CD14-positive monocyte (primary cell): ENCODE measurements around the gene CLDN18. TPM values are rescaled to one million over a fixed set of nuclear protein-coding genes. Genes with fewer than 3 reads are reported as not detected.

Source experiments
- DNase-seq, 3 donors: peaks; one replicate each; pipeline ENCODE4 v3.0.0-alpha.2; 2011 to 2022
- H2AFZ ChIP-seq: 2 replicates; pipeline ENCODE4 v1.6.0; 2012; ENCODE audit warnings: mild to moderate bottlenecking, low read depth, low read length, inconsistent platforms; ENCODE audit not compliant: insufficient read depth, poor library complexity, severe bottlenecking
- H3K27ac ChIP-seq, 2 donors: 1 replicate in 1 of 2; 2 replicates in 1 of 2; pipeline ENCODE4 v1.5.1; 2012 to 2013; ENCODE audit warnings: low read length in 2 of 2, control low read depth in 1 of 2, inconsistent platforms in 1 of 2, low read depth in 1 of 2, mild to moderate bottlenecking in 1 of 2
- H3K27me3 ChIP-seq, 2 donors: one replicate each; pipeline versions ENCODE4 v1.6.0 to v1.6.1; 2011 to 2013; ENCODE audit warnings: low read length in 2 of 2; ENCODE audit not compliant: control insufficient read depth in 2 of 2, insufficient read depth in 2 of 2
- H3K36me3 ChIP-seq, 2 donors: replicated peaks in 1 of 2; 1 replicate in 1 of 2; 2 replicates in 1 of 2; pipeline versions ENCODE4 v1.5.1 to v1.6.1; 2012 to 2013; ENCODE audit warnings: low read length in 2 of 2, control low read depth in 1 of 2, inconsistent platforms in 1 of 2, mild to moderate bottlenecking in 1 of 2; ENCODE audit not compliant: insufficient read depth in 2 of 2, control insufficient read depth in 1 of 2
- H3K4me1 ChIP-seq, 2 donors: 1 replicate in 1 of 2; 2 replicates in 1 of 2; pipeline versions ENCODE4 v1.5.1 to v1.6.1; 2012 to 2013; ENCODE audit warnings: low read length in 2 of 2, control low read depth in 1 of 2, inconsistent platforms in 1 of 2, mild to moderate bottlenecking in 1 of 2, moderate library complexity in 1 of 2; ENCODE audit not compliant: insufficient read depth in 2 of 2, control insufficient read depth in 1 of 2
- H3K4me2 ChIP-seq: replicated peaks from 2 replicates; pipeline ENCODE3; 2012; ENCODE audit warnings: low read length, moderate library complexity, mild to moderate bottlenecking; ENCODE audit not compliant: poor library complexity, severe bottlenecking; ENCODE audit errors: extremely low read depth
- H3K4me3 ChIP-seq, 3 experiments: fragments of 200-600 bp in 1 of 3; sonication (generic) in 1 of 3; replicated peaks in 1 of 3; 1 replicate in 2 of 3; 2 replicates in 1 of 3; pipeline ENCODE4 v1.5.1; 2011 to 2013; ENCODE audit warnings: low read length in 3 of 3, mild to moderate bottlenecking in 3 of 3, control low read depth in 2 of 3, low read depth in 2 of 3, inconsistent platforms in 1 of 3, moderate library complexity in 1 of 3
- H3K79me2 ChIP-seq: 2 replicates; pipeline ENCODE4 v1.6.0; 2012; ENCODE audit warnings: mild to moderate bottlenecking, control low read depth, inconsistent platforms, low read length, moderate library complexity; ENCODE audit not compliant: insufficient read depth
- H3K9ac ChIP-seq: 2 replicates; pipeline ENCODE4 v1.6.0; 2017; ENCODE audit warnings: low read length, mild to moderate bottlenecking; ENCODE audit not compliant: insufficient read depth, poor library complexity, severe bottlenecking
- H3K9me3 ChIP-seq, 2 donors: replicated peaks in 1 of 2; 1 replicate in 1 of 2; 2 replicates in 1 of 2; pipeline versions ENCODE4 v1.5.1 to v1.6.1; 2012 to 2013; ENCODE audit warnings: low read length in 2 of 2, control low read depth in 1 of 2; ENCODE audit not compliant: control insufficient read depth in 1 of 2, insufficient read depth in 1 of 2
- H4K20me1 ChIP-seq: 2 replicates; pipeline ENCODE4 v1.6.0; 2012; ENCODE audit warnings: mild to moderate bottlenecking, low read length, control low read depth, moderate library complexity; ENCODE audit not compliant: insufficient read depth
- H3K27ac Mint-ChIP-seq, 7 donors: one replicate each; pipeline ENCODE4 v1.8.0; 2020; ENCODE audit warnings: mild to moderate bottlenecking in 7 of 7, mixed read lengths in 7 of 7, moderate library complexity in 6 of 7, inconsistent platforms in 2 of 7
- H3K27me3 Mint-ChIP-seq, 3 donors: one replicate each; pipeline ENCODE4 v1.8.0; 2021 to 2022; ENCODE audit warnings: low read depth in 3 of 3, mild to moderate bottlenecking in 3 of 3, mixed read lengths in 3 of 3, moderate library complexity in 3 of 3, inconsistent platforms in 1 of 3
- H3K36me3 Mint-ChIP-seq, 2 donors: one replicate each; pipeline ENCODE4 v1.8.0; 2020; ENCODE audit warnings: mixed read lengths in 2 of 2, inconsistent platforms in 1 of 2, mild to moderate bottlenecking in 1 of 2
- H3K4me1 Mint-ChIP-seq: one replicate; pipeline ENCODE4 v1.8.0; 2020; ENCODE audit warnings: mild to moderate bottlenecking, mixed read lengths
- H3K4me3 Mint-ChIP-seq, 2 donors: one replicate each; pipeline ENCODE4 v1.8.0; 2020; ENCODE audit warnings: mild to moderate bottlenecking in 2 of 2, mixed read lengths in 2 of 2, moderate library complexity in 1 of 2
- H3K9me3 Mint-ChIP-seq, 7 donors: one replicate each; pipeline ENCODE4 v1.8.0; 2020 to 2022; ENCODE audit warnings: mixed read lengths in 7 of 7, mild to moderate bottlenecking in 6 of 7, moderate library complexity in 6 of 7, inconsistent platforms in 2 of 7
- WGBS: methylation state at CpG from one replicate; pipeline ENCODE4 v1.1.5; 2013; ENCODE audit warnings: missing lambda C conversion rate; ENCODE audit not compliant: insufficient coverage; 5-methylcytosine and 5-hydroxymethylcytosine counted together
- intact Hi-C, 2 donors: fragments of 100-400 bp; cut with micrococcal nuclease; formaldehyde crosslinking; loops; one replicate each; pipeline versions ENCODE4 v1.15.0 to v1.15.1; 2023
- polyA plus RNA-seq, 3 donors: library from polyadenylated mRNA; depleted of rRNA in 1 of 3; unstranded in 2 of 3; stranded (reverse) in 1 of 3; fragments of 300-500 nt in 2 of 3; fragments of >200 nt in 1 of 3; fragmentation: Illumina TruSeq in 2 of 3; gene quantifications; 1 replicate in 2 of 3; 2 replicates in 1 of 3; pipeline ENCODE4 v1.2.3, GENCODE V29; 2012 to 2021
- TF ChIP-seq, protein P1 (sequence below): fragments of 200-600 bp; IDR thresholded peaks from one replicate; pipeline ENCODE4 v1.8.0; 2022; ENCODE audit warnings: antibody characterized with exemption, mild to moderate bottlenecking

Gene CLDN18
- polyA plus RNA-seq, 3 donors: not detected

DNA sequence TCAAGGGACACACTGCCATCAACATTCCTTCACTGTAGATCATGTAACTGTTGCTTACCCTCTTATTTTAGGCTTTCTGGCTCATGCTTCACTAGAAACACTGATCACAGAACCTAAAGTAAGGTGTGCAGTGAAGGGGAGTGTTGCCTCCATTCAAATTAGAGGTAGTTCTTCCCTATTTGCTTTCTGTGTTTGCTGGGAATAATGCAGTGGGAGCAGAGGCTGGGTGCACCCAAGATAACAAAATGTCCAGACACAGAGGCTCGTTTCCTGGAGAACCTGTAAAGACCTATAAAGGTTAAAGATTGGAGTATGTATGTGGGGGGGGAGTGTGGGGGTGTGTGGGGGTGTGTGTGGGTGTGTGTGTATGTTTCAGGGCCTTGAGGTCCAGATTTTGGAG is 2.1 kb upstream of the CLDN18 start:
- H3K4me3 ChIP-seq: no peak overlapping the region
- H3K9me3 ChIP-seq: no peaks in the 10 kb centered on the region
- H3K27me3 Mint-ChIP-seq: peaks cover 0 to 3% (median 2%) of the 10 kb centered on the region in 3 donors
- no peak overlapping the region for H3K4me3 Mint-ChIP-seq
- no peaks in the 10 kb centered on the region for H4K20me1 ChIP-seq
- H3K4me1 Mint-ChIP-seq: no peaks in the 10 kb centered on the region
- H3K36me3 Mint-ChIP-seq: no peaks in the 10 kb centered on the region
- no peaks in the 10 kb centered on the region for H3K4me1 ChIP-seq
- H3K9ac ChIP-seq: no peak overlapping the region
- intact Hi-C loops: no loop called here
- no peak overlapping the region for H3K27ac Mint-ChIP-seq
- H3K79me2 ChIP-seq: no peaks in the 10 kb centered on the region
- TF ChIP-seq, protein P1, sequence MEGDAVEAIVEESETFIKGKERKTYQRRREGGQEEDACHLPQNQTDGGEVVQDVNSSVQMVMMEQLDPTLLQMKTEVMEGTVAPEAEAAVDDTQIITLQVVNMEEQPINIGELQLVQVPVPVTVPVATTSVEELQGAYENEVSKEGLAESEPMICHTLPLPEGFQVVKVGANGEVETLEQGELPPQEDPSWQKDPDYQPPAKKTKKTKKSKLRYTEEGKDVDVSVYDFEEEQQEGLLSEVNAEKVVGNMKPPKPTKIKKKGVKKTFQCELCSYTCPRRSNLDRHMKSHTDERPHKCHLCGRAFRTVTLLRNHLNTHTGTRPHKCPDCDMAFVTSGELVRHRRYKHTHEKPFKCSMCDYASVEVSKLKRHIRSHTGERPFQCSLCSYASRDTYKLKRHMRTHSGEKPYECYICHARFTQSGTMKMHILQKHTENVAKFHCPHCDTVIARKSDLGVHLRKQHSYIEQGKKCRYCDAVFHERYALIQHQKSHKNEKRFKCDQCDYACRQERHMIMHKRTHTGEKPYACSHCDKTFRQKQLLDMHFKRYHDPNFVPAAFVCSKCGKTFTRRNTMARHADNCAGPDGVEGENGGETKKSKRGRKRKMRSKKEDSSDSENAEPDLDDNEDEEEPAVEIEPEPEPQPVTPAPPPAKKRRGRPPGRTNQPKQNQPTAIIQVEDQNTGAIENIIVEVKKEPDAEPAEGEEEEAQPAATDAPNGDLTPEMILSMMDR: no peak
- H3K36me3 ChIP-seq: no peaks in the 10 kb centered on the region
- H2AFZ ChIP-seq: no peak overlapping the region
- WGBS: 70% methylated on average over 1 of the region's 1 CpG
- H3K4me2 ChIP-seq: no peak overlapping the region
- peaks cover 0 to 3% (median 0%) of the 10 kb centered on the region in 7 donors for H3K9me3 Mint-ChIP-seq
- DNase-seq: no peak
- H3K27me3 ChIP-seq: no peaks in the 10 kb centered on the region
- no peak overlapping the region for H3K27ac ChIP-seq

DNA sequence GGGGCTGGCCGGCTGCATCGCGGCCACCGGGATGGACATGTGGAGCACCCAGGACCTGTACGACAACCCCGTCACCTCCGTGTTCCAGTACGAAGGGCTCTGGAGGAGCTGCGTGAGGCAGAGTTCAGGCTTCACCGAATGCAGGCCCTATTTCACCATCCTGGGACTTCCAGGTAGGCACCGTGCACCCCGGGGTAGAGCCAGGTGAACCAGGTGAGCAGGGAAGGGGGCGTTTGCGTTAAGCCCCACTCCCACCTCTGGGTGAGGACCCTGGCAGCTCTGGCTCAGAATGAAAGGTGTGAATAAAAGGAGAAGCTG is 267 bp downstream of the CLDN18 start:
- Histone ChIP-seq H3K9me3 (no peaks in the 10 kb centered on the region), H4K20me1 (no peaks in the 10 kb centered on the region), H3K4me1 (no peaks in the 10 kb centered on the region), H3K9ac (no peak overlapping the region), H3K27ac (no peak overlapping the region), H3K79me2 (no peaks in the 10 kb centered on the region), H3K4me2 (no peak overlapping the region), H2AFZ (no peak overlapping the region), H3K27me3 (no peaks in the 10 kb centered on the region), H3K4me3 (no peak overlapping the region), H3K36me3 (no peaks in the 10 kb centered on the region)
- Mint-ChIP-seq H3K4me3 (no peak overlapping the region), H3K9me3 (peaks cover 0 to 5% (median 2%) of the 10 kb centered on the region in 7 donors), H3K27ac (no peak overlapping the region), H3K4me1 (no peaks in the 10 kb centered on the region), H3K27me3 (peaks cover 0 to 3% (median 2%) of the 10 kb centered on the region in 3 donors), H3K36me3 (no peaks in the 10 kb centered on the region)
- TF ChIP-seq, protein P1: no peak
- DNase-seq: no peak
- intact Hi-C loops: no loop called here
- WGBS: 94% methylated on average over 13 of the region's 14 CpGs
